CD4-positive, alpha-beta T cell (primary cell): ENCODE data around the gene WBP2NL. TPM values are rescaled to one million over a fixed set of nuclear protein-coding genes. Genes with fewer than 3 reads are reported as not detected.

ENCODE experiments used
- ATAC-seq: fragments of 200-7000 bp; cut with Tn5 transposase; one replicate; pipeline ENCODE4 v1.10.0; 2022; ENCODE audit warnings: mild to moderate bottlenecking; ENCODE audit not compliant: poor library complexity
- CTCF ChIA-PET: fragments of 350-600 bp; sonication (Branson Sonifier 250); formaldehyde crosslinking; loops from one replicate; lab custom pipeline; 2021; ENCODE audit warnings: antibody characterized with exemption, inconsistent platforms; lab: Charles Lee
- POLR2A ChIA-PET: fragments of 350-600 bp; sonication (Branson Sonifier 250); formaldehyde crosslinking; loops from one replicate; lab custom pipeline; 2021; ENCODE audit warnings: antibody characterized with exemption, inconsistent platforms; lab: Charles Lee
- DNase-seq, 14 experiments: peaks; one replicate each; pipeline ENCODE4 v3.0.0-alpha.2; 2013 to 2020; ENCODE audit warnings: mixed read lengths in 2 of 14
- H3K27ac ChIP-seq, 2 donors: one replicate each; pipeline versions ENCODE4 v1.5.1 to v1.7.0; 2013; ENCODE audit warnings: low read length in 2 of 2, low read depth in 1 of 2, mild to moderate bottlenecking in 1 of 2
- H3K27me3 ChIP-seq, 2 experiments: 1 replicate in 1 of 2; 2 replicates in 1 of 2; pipeline versions ENCODE4 v1.6.1 to v1.7.0; 2013; ENCODE audit warnings: low read length in 2 of 2, control low read depth in 1 of 2, mild to moderate bottlenecking in 1 of 2, moderate library complexity in 1 of 2; ENCODE audit not compliant: insufficient read depth in 2 of 2, control insufficient read depth in 1 of 2
- H3K36me3 ChIP-seq: one replicate; pipeline ENCODE4 v1.6.1; 2013; ENCODE audit warnings: low read length, control low read depth; ENCODE audit not compliant: insufficient read depth
- H3K4me1 ChIP-seq: one replicate; pipeline ENCODE4 v1.6.1; 2013; ENCODE audit warnings: low read length, control low read depth; ENCODE audit not compliant: insufficient read depth
- H3K4me3 ChIP-seq: one replicate; pipeline ENCODE4 v1.5.1; 2013; ENCODE audit warnings: mild to moderate bottlenecking, low read length, moderate library complexity
- H3K9me3 ChIP-seq, 2 experiments: 1 replicate in 1 of 2; 2 replicates in 1 of 2; pipeline versions ENCODE4 v1.6.1 to v1.7.0; 2013; ENCODE audit warnings: low read length in 2 of 2, mild to moderate bottlenecking in 2 of 2, control low read depth in 1 of 2, moderate library complexity in 1 of 2; ENCODE audit not compliant: control insufficient read depth in 1 of 2, insufficient read depth in 1 of 2
- H3K27ac Mint-ChIP-seq: one replicate; pipeline ENCODE4 v1.8.0; 2020; ENCODE audit warnings: mixed read lengths
- H3K27me3 Mint-ChIP-seq: one replicate; pipeline ENCODE4 v1.8.0; 2021; ENCODE audit warnings: mixed read lengths
- H3K36me3 Mint-ChIP-seq: one replicate; pipeline ENCODE4 v1.8.0; 2021; ENCODE audit warnings: low read depth, mixed read lengths
- H3K4me1 Mint-ChIP-seq: one replicate; pipeline ENCODE4 v1.8.0; 2021; ENCODE audit warnings: low read depth, mixed read lengths
- H3K4me3 Mint-ChIP-seq: one replicate; pipeline ENCODE4 v1.8.0; 2020; ENCODE audit warnings: mild to moderate bottlenecking, mixed read lengths
- H3K9me3 Mint-ChIP-seq: one replicate; pipeline ENCODE4 v1.8.0; 2020; ENCODE audit warnings: mixed read lengths
- CTCF ChIP-seq: fragments of 200-600 bp; IDR thresholded peaks from one replicate; pipeline ENCODE4 v1.8.0; 2022; ENCODE audit warnings: antibody characterized with exemption, mild to moderate bottlenecking
- intact Hi-C, 2 experiments: fragments of 100-400 bp; cut with DNase I in 1 of 2; cut with micrococcal nuclease in 1 of 2; formaldehyde crosslinking; loops; one replicate each; pipeline versions ENCODE4 v1.15.1 to v1.9.0; 2023 to 2025; cut with DNase I, micrococcal nuclease
- total RNA-seq, 174 experiments: library from RNA in 2 of 174; stranded (reverse) in 2 of 174; gene quantifications; one replicate each; pipeline ENCODE4 v1.2.3 and lab custom pipeline; 2021 to 2026

Gene WBP2NL
- total RNA-seq, 2 experiments from 2014 or later: 0.38 to 1.7 TPM

DNA sequence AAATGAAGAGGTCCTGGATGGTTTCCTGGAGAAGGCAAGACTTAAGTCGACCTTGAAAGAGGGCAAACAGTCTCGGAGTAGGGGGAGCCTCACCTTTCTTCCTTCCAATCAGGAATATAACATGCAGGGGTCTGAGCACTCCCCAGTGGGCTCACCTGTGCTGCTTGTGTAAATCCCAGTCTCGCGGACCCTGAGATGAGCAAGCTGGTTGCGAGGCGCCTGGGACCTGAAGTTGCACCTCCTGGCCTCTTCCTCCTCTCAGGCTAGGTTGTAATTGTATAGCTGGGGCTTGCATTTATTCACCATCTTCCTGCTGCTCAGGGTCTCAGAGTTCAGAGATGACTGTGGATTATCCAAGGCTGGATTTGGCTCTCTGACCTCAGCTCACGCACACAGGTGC, 7.5 kb upstream of the WBP2NL start:
- Histone ChIP-seq H3K36me3 (no peaks in the 10 kb centered on the region), H3K27ac (no peak overlapping the region), H3K9me3 (no peaks in the 10 kb centered on the region), H3K4me3 (no peak overlapping the region), H3K4me1 (no peaks in the 10 kb centered on the region), H3K27me3 (no peaks in the 10 kb centered on the region)
- ChIA-PET POLR2A (no interaction called here), CTCF (no interaction called here)
- Mint-ChIP-seq H3K4me3 (no peak overlapping the region), H3K27me3 (no peaks in the 10 kb centered on the region), H3K4me1 (no peaks in the 10 kb centered on the region), H3K36me3 (no peaks in the 10 kb centered on the region), H3K27ac (no peak overlapping the region), H3K9me3 (no peaks in the 10 kb centered on the region)
- no peak for DNase-seq
- ATAC-seq: no peak
- TF ChIP-seq CTCF: no peak
- intact Hi-C loops: no loop called here

DNA sequence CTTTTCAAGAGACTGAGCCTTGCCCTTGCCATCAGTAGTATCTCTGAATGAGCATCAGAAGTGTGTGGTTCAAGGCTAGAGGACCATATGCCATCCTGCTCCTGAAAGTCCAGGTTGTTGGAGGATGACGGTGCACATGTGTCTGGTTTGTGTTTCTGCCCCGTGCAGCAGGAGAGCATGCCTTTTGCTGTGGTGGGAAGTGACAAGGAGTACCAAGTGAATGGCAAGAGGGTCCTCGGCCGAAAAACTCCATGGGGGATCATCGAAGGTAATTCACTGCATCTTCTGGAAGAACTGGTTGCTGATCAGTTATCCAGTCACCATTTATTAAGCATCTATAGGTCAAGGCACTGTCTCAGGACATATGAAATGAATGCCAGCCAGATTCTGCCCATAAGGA, 6.1 kb upstream of the WBP2NL start:
- CTCF ChIA-PET: no interaction called here

GRCh38 chr22:41995211-41995610, 3.4 kb upstream of the WBP2NL start:
- no peak overlapping the region for H3K27ac Mint-ChIP-seq
- H3K4me1 Mint-ChIP-seq: peaks cover 22% of the 10 kb centered on the region
- ChIA-PET POLR2A (no interaction called here), CTCF (no interaction called here)
- H3K4me3 ChIP-seq: no peak overlapping the region
- no peaks in the 10 kb centered on the region for H3K27me3 Mint-ChIP-seq
- H3K9me3 Mint-ChIP-seq: no peaks in the 10 kb centered on the region
- no peaks in the 10 kb centered on the region for H3K27me3 ChIP-seq
- intact Hi-C loops: loop anchor here in 1 of 2 experiments (5.0 kb wide), 1 partner anchor 77 kb away; the partner anchor contains the start of genes NAGA and PHETA2
- no peaks in the 10 kb centered on the region for H3K36me3 ChIP-seq
- peaks cover 0 to 4% of the 10 kb centered on the region in 2 experiments for H3K9me3 ChIP-seq
- H3K36me3 Mint-ChIP-seq: peaks cover 4% of the 10 kb centered on the region
- ATAC-seq (no peak), DNase-seq (no peak)
- no peak for TF ChIP-seq CTCF
- H3K27ac ChIP-seq: no peak overlapping the region
- H3K4me1 ChIP-seq: peaks cover 23% of the 10 kb centered on the region
- no peak overlapping the region for H3K4me3 Mint-ChIP-seq

More for the DNA sequence above, 6.1 kb upstream of the WBP2NL start:
- no peak overlapping the region for H3K4me3 Mint-ChIP-seq
- H3K27me3 Mint-ChIP-seq: no peaks in the 10 kb centered on the region
- H3K36me3 Mint-ChIP-seq: no peaks in the 10 kb centered on the region
- no peaks in the 10 kb centered on the region for H3K9me3 Mint-ChIP-seq
- no peaks in the 10 kb centered on the region for H3K9me3 ChIP-seq
- no peak overlapping the region for H3K27ac ChIP-seq
- H3K27ac Mint-ChIP-seq: no peak overlapping the region
- DNase-seq (no peak), ATAC-seq (no peak)
- intact Hi-C loops: no loop called here
- no peak for TF ChIP-seq CTCF
- H3K36me3 ChIP-seq: no peaks in the 10 kb centered on the region
- H3K27me3 ChIP-seq: no peaks in the 10 kb centered on the region
- POLR2A ChIA-PET: no interaction called here
- no peak overlapping the region for H3K4me3 ChIP-seq
- H3K4me1 Mint-ChIP-seq: peaks cover 3% of the 10 kb centered on the region
- no peaks in the 10 kb centered on the region for H3K4me1 ChIP-seq
